ENCODE results near the gene EIF5.

DNA sequence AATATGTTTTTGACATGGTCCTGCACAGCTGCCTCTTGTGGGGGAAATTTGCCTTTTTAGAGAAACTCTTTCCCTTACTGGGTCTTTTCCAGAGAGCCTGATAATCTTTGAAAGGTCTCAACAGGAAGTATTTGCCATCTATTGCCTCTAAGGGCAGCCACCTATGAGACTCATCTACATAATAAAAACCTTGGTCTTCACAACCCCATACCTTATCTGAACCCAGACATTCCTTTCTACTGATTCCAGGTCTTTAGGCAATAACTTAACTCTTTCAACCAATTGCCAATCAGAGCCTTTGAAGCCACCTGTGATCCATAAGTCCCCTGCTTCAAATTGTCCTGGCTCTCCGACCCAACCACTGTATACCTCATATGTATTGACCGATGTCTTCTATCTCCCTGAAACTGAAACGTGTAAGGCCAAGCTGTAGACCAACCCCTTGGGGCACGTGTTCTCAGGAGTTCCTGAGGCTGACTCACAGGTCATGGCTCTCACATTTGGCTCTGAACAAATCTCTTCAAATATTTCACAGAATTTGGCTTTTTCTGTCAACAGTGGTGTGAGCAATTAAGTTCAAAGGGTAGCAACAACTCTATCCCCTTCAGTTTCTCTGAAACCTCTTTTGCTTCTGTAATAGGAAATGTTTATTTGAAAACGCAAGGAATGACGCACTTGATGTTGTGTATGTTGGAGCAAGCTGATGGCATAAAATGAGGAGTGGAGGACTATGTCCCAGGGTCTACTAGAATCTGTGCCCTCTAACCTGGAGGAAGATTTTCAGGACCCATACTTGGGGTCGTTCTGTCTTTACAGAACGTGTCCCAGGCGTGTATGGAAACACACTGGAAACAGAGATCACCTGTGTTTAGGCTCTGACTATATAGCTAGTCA is 49.2 kb upstream of the EIF5 start:
- TF ChIP-seq, protein P1, sequence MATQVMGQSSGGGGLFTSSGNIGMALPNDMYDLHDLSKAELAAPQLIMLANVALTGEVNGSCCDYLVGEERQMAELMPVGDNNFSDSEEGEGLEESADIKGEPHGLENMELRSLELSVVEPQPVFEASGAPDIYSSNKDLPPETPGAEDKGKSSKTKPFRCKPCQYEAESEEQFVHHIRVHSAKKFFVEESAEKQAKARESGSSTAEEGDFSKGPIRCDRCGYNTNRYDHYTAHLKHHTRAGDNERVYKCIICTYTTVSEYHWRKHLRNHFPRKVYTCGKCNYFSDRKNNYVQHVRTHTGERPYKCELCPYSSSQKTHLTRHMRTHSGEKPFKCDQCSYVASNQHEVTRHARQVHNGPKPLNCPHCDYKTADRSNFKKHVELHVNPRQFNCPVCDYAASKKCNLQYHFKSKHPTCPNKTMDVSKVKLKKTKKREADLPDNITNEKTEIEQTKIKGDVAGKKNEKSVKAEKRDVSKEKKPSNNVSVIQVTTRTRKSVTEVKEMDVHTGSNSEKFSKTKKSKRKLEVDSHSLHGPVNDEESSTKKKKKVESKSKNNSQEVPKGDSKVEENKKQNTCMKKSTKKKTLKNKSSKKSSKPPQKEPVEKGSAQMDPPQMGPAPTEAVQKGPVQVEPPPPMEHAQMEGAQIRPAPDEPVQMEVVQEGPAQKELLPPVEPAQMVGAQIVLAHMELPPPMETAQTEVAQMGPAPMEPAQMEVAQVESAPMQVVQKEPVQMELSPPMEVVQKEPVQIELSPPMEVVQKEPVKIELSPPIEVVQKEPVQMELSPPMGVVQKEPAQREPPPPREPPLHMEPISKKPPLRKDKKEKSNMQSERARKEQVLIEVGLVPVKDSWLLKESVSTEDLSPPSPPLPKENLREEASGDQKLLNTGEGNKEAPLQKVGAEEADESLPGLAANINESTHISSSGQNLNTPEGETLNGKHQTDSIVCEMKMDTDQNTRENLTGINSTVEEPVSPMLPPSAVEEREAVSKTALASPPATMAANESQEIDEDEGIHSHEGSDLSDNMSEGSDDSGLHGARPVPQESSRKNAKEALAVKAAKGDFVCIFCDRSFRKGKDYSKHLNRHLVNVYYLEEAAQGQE (IDR thresholded peaks at IDR 0.05; ENCODE audit: insufficient read depth in 1 of 2, low read depth in 2 of 2, low read length in 2 of 2): no peak
- TF ChIP-seq SIN3A (IDR thresholded peaks at IDR 0.05; ENCODE audit: borderline replicate concordance, insufficient read depth, low read length) (no peak), POLR2AphosphoS5 (IDR thresholded peaks at IDR 0.05; ENCODE audit: low read depth, low read length) (no peak), TAF1 (IDR thresholded peaks at IDR 0.05; ENCODE audit: borderline replicate concordance, insufficient read depth, low read length) (no peak), FOXP2 (optimal IDR thresholded peaks at IDR 0.05; ENCODE audit: borderline replicate concordance, extremely low read depth, extremely low read length, insufficient read depth) (no peak)
